GM12892 (cell line): ENCODE data around the gene PCSK5.

Experiments used
- DNase-seq: peaks from one replicate; pipeline ENCODE4 v3.0.0; 2011; ENCODE audit not compliant: insufficient read length
- FAIRE-seq: peaks from 2 replicates; lab custom pipeline; 2011; peaks lifted over from hg19 to GRCh38; lab: Jason Lieb, UNC
- POLR2A ChIP-seq: IDR thresholded peaks from 2 replicates; pipeline ENCODE4 v1.6.1; 2011; ENCODE audit warnings: low read depth, low read length, control low read depth
- POLR2AphosphoS5 ChIP-seq: IDR thresholded peaks from 2 replicates; pipeline ENCODE4 v1.6.1; 2011; ENCODE audit warnings: low read depth, low read length, control low read depth
- TAF1 ChIP-seq: IDR thresholded peaks from 2 replicates; pipeline ENCODE4 v1.6.1; 2011; ENCODE audit warnings: low read depth, mild to moderate bottlenecking, control low read depth, low read length, borderline replicate concordance

PCSK5 gene

GRCh38 chr9:76007935-76008334 is 117.5 kb downstream of the PCSK5 start:
- FAIRE-seq (no peak), DNase-seq (no peak)
- TF ChIP-seq TAF1 (no peak), POLR2AphosphoS5 (no peak), POLR2A (no peak)

DNA sequence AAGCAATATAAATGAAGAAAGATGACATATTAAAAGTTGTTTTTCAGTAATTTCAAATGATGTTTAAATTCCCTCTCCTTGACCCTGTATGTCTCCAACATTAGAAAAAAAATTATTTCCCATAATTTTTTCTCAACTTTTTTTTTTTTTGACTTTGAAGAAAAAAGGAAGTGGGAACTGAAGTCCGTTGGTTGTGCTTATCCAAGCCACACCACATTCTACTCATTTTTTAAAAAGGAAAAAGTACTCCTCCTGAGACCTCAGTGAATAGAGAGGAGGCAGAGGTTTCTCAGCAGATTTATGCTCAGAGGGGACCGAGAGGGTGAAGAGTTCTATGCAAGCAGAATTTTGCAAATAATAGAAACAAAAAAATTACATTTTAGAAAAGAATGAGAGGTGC is 123.3 kb downstream of the PCSK5 start:
- TF ChIP-seq POLR2AphosphoS5 = no peak
- no peak for DNase-seq
- no peak for FAIRE-seq

GRCh38 chr9:76018235-76018634 is 127.8 kb downstream of the PCSK5 start:
- DNase-seq (no peak), FAIRE-seq (no peak)
- TF ChIP-seq POLR2A (no peak), TAF1 (no peak), POLR2AphosphoS5 (no peak)

DNA sequence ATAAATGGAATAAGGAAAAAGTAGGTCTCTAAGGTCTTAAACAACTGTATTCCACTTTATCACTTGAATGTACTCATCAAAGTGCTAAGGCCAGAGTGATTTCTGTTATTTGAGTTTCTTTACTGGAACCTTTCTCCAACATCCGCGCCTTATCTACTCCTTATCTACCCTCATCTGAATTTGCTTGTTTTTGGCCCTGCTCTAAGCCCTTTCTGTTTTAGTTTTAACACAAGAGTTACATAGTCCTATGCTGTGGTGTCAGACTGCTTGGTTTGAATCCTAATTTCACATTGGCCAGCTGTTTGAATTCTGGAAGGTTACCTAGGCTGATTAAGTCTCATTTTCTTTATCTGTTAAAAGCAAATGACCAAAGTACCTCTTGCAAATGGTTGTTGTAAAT is 128.3 kb downstream of the PCSK5 start:
- TF ChIP-seq POLR2A (no peak), POLR2AphosphoS5 (no peak), TAF1 (no peak)
- no peak for FAIRE-seq
- no peak for DNase-seq

GRCh38 chr9:76020652-76021051 is 130.2 kb downstream of the PCSK5 start:
- DNase-seq (no peak), FAIRE-seq (no peak)
- TF ChIP-seq TAF1 (no peak), POLR2AphosphoS5 (no peak), POLR2A (no peak)

DNA sequence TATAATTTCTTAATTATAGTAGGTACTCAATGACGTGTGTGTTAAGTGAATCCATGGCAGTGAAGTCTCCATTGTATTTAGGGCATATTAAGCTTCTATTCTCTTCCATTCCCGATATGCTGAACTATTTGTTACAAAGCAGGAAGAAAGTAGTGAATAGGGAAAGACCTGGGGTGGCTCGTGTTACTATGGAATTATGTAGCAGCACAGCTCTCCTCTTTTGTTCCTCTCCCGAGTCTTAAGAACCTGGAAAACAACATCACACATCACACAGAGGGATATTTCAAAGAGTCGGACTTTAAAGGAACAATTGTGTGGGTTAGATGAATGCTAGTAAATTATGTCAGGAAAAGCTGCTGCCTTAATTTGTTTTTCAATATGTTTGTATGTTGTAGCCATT is 131.8 kb downstream of the PCSK5 start:
- no peak for TF ChIP-seq POLR2A
- TF ChIP-seq TAF1 = no peak
- no peak for TF ChIP-seq POLR2AphosphoS5
- DNase-seq (no peak), FAIRE-seq (no peak)

GRCh38 chr9:76023715-76024195 is 133.3 kb downstream of the PCSK5 start:
- FAIRE-seq (no peak), DNase-seq (no peak)
- TF ChIP-seq TAF1 = no peak
- TF ChIP-seq POLR2A = no peak
- TF ChIP-seq POLR2AphosphoS5 = no peak

DNA sequence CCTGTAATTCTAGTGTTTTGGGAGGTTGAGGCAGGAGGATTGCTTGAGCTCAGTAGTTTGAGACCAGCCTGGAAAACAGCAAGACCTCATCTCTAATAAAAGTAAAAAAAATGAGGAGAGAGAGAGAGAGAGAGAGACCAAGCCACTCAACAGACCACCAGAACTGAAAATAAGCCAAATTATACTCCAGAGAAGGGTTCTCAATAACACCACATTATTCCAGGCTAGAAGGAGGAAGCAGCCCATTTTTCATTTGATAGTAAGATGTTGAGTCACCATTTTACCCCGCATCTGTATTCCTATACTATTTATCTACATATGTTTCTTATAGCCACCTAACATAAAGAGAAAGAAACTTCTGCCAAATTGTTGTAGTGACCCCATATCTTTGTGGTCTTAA is 134.8 kb downstream of the PCSK5 start:
- FAIRE-seq (no peak), DNase-seq (no peak)
- TF ChIP-seq POLR2AphosphoS5 = no peak
- no peak for TF ChIP-seq TAF1
- no peak for TF ChIP-seq POLR2A

DNA sequence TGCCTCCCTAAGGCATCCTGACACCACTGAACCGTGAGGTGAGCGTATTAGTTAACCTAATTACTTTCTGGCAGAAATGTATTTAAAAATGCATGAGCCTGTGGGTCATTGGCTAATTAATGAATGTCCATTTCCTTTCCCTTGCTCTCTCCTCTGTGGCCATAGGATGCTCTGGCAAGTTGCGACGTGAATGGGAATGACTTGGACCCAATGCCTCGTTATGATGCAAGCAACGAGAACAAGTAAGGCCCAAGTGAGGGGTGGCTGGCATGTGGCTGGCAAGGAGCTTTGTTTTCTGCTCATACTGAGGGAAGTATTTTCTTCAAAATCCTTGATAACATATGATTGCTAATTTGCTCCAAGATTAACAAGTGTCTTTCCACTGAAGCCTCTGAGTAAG is 136.3 kb downstream of the PCSK5 start:
- TF ChIP-seq POLR2A (no peak), POLR2AphosphoS5 (no peak), TAF1 (no peak)
- FAIRE-seq (no peak), DNase-seq (no peak)

DNA sequence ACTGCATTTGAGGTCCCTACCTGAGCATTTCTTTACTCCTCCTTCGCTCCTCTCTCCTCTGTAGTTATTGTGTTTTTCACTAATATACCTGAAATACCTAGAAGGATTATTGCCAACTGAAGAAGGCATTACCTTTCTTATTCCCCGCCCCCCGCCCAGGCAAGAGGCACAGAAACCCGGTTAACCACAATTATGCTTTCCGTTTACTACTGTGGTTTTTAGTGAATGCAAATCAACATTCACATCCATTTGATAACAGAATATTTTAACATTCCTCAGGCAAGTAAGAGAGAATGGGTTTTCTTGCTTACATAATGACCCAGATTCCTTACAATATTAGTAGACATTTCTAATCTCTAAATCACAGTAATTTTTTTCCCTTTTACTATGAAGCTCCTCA is 136.9 kb downstream of the PCSK5 start:
- no peak for FAIRE-seq
- TF ChIP-seq TAF1 (no peak), POLR2A (no peak), POLR2AphosphoS5 (no peak)
- DNase-seq = no peak

GRCh38 chr9:76027861-76028260 is 137.4 kb downstream of the PCSK5 start:
- DNase-seq (no peak), FAIRE-seq (no peak)
- no peak for TF ChIP-seq TAF1
- no peak for TF ChIP-seq POLR2AphosphoS5
- no peak for TF ChIP-seq POLR2A

- DNase-seq (no peak), FAIRE-seq (no peak)
- TF ChIP-seq POLR2A = no peak
- TF ChIP-seq POLR2AphosphoS5 = no peak
- no peak for TF ChIP-seq TAF1
Measured at GRCh38 chr9:76032038-76032796, 141.7 kb downstream of the PCSK5 start.

- FAIRE-seq (no peak), DNase-seq (no peak)
- no peak for TF ChIP-seq POLR2A
- no peak for TF ChIP-seq POLR2AphosphoS5
Measured at GRCh38 chr9:76032797-76033373, 142.4 kb downstream of the PCSK5 start.

DNA sequence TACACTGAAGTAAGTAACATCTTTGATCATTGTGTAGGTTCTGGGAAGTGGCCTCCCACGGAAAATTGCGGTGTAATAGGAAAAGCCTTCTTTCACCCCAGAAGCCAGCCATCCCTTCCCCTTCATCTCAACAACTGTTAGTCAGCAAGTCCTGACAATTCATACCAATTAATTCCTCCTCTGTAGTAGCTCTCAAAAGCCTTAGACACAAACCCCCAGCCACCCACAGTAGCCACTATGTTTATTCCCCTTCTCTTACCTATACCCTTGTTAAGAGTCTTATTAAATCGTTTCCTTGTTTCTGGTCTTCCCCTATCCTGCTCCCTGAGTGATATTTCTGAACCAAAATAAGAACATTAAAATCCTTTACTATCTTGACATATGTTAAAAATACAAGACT is 143.6 kb downstream of the PCSK5 start:
- DNase-seq (no peak), FAIRE-seq (no peak)
- TF ChIP-seq POLR2AphosphoS5 = no peak
- no peak for TF ChIP-seq TAF1
- TF ChIP-seq POLR2A = no peak
